22Rv1 (cell line): ENCODE measurements around the gene SGPL1.

Source experiments
- H3K27ac ChIP-seq: fragments of 450-650 bp; 2 replicates; pipeline ENCODE4 v1.5.1; 2017
- ZFX ChIP-seq: fragments of 450-650 bp; IDR thresholded peaks from 2 replicates; pipeline ENCODE4 v1.6.1; 2017; ENCODE audit warnings: antibody characterized with exemption, borderline replicate concordance
- TF ChIP-seq, protein P1 (sequence below): fragments of 450-650 bp; IDR thresholded peaks from 2 replicates; pipeline ENCODE4 v1.5.1; 2017; ENCODE audit warnings: mild to moderate bottlenecking

Gene SGPL1

DNA sequence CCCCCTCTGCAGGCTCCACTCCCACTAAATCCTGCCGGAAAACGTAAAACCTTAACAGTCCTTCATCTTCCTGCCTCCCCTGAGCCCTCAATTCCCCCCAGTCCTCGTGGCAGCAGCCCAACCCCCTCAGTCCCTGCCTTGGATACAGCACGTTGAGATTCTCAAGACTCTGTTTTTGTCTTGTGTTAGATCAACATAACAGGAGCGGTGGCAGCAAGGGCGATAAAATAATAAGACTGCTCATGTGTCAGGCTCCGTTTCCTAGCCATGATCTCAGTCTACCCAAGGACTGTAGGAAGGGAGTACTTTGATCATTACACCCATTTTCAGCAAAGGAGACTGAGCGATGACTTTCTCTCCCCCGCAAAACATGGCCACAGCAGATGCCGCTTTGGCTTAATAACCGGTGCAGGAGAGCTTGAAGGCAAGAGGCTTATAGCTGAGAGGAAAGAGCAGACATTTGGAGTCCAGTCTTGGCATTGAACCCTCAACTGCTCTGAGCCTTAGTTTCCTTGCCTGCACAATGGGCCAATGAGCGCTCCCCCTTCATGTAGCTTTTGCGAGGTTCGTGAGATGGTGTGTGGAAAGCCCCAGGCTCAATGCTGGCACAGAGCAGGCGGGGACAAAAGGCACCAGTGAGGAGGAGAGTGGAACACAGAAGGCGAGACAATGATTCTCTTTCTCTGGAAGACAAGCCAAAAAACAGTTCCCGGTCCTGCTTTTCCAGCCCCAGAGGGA is 114.7 kb downstream of the SGPL1 start:
- no peak overlapping the region for H3K27ac ChIP-seq

More for the DNA sequence above, 114.7 kb downstream of the SGPL1 start:
- TF ChIP-seq ZFX = no peak
- TF ChIP-seq, protein P1, sequence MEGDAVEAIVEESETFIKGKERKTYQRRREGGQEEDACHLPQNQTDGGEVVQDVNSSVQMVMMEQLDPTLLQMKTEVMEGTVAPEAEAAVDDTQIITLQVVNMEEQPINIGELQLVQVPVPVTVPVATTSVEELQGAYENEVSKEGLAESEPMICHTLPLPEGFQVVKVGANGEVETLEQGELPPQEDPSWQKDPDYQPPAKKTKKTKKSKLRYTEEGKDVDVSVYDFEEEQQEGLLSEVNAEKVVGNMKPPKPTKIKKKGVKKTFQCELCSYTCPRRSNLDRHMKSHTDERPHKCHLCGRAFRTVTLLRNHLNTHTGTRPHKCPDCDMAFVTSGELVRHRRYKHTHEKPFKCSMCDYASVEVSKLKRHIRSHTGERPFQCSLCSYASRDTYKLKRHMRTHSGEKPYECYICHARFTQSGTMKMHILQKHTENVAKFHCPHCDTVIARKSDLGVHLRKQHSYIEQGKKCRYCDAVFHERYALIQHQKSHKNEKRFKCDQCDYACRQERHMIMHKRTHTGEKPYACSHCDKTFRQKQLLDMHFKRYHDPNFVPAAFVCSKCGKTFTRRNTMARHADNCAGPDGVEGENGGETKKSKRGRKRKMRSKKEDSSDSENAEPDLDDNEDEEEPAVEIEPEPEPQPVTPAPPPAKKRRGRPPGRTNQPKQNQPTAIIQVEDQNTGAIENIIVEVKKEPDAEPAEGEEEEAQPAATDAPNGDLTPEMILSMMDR = no peak
